GM03348 (cell line): Measurements from ENCODE around the gene SP4.

Experiments used
- DNase-seq: peaks from one replicate; pipeline ENCODE4 v3.0.0; 2012; ENCODE audit warnings: low spot score

The SP4 gene

DNA sequence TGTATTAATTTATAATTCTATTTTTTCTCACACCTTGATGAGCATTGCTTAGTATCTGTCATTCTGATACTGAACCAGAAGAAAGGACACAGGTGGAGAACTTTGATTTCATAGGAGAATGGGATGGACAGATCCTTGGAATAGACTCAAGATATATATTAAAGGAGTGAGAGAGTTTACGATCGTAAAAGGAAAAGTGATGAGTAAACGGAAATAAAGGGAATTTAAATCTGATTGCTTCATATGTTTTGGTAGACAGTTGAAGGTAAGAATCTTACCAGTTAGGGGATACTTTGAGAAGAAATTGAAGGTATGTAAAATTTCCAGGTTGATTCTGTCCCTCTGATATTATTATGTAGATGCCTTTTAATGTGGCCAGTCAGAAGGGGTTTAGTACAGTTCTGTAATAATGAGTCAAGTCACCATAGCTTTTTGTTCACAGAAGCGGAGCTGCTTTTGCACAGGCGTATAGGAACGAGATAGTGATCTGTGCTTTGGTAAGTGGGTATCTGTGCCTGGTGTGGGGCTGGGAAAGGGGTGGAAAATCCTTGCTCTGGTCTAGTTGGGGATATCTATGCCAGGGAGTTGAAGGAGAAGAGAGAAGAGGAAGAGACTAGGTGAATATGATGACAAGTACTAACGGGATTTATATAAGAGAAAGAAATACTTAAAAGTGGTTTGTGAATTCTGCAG lies 15.4 kb downstream of the SP4 start:
- no peak for DNase-seq

DNA sequence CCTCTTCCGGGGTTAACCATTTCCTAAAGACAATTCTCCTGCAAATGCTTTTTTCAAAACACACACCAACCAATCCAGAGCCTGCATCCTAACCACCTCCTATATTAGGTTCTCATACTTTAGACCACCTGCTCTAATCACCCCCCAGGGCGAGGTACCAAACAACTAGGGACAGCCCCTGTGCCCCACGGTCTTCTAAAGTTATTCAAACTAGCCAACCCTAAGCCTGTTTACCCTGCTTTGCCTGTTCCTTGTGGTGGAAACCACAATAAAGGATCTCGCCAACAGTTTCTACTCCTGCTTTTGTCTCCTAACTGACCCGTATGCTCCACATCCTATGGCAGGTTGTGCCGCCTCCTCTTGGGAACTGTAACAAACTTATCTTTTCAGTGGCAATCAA lies 21.1 kb downstream of the SP4 start:
- no peak for DNase-seq

DNA sequence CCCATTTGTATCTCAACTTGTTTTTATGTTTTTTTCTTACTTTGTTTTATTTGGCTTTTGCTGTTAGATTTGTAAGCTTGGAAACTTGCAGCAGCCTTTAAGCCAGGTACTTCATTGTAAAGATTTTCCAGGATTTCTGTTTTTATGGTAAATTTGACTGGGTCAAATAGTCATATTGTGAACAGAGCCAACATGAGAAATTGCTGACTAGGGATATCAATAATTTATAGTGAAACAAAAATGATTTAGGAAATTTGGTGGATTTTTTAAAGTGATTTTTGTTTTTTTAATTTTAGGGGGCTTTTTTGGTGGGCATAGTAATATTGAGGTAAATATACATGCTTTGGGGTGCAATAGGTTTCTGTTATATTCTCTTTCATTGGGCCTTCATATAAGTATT lies 22.2 kb downstream of the SP4 start:
- no peak for DNase-seq

DNA sequence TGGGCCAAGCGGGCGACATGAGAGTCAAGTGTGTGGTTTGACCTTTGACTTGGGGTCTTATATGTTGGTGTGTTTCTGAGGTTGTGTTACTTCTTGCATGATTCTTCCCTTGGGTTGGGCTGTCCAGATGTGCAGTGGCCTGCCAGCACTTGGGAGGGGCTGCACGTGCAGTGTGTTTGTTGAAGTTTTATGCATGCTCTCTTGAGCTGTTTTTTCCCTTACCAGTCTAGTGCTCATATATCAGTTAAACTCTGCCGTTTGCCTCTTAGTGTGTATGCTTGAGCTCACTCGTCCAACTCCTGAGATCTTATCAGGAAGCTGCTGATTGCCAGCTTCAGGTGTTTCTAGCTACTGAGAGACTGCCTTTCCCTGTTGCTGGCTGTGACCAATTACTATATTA lies 23.1 kb downstream of the SP4 start:
- no peak for DNase-seq

DNA sequence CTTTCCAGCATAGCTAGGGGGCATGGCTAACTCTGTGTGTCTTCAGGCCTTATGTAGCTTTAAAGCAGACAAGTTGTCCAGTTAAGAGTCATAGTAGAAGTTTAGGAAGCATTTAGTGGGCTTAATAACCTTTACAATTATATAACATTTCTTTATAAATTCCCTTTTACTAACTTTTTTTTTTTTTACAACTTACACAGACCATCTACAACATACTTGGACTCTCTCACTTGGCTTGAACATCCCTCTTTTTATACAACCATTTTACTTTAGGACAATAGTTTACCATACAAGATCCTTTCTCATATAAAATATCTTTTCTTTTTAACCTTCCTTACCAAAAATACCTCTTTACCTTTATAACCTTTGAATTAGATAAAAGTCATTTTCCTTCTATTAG lies 26.3 kb downstream of the SP4 start:
- no peak for DNase-seq

DNA sequence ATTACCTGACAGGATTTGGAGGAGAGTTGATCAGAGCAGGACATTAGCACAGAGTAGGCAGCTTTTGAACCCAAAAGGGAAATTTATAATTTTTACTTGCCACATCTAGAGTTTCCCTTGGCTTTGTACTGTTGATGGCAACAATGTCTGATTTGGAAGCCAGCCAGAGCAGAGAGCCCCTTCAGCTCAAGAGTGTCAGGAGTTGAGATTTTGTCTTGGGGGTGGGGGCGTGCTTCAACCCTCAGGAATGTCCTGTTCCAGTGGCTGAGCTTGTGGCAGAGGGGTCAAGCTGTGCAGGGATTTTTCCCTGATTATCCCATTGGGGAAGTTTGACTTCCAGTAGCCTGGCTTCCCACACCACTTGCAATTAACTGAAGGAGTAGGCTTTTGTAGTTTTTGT lies 27.0 kb downstream of the SP4 start:
- DNase-seq, result no peak

DNA sequence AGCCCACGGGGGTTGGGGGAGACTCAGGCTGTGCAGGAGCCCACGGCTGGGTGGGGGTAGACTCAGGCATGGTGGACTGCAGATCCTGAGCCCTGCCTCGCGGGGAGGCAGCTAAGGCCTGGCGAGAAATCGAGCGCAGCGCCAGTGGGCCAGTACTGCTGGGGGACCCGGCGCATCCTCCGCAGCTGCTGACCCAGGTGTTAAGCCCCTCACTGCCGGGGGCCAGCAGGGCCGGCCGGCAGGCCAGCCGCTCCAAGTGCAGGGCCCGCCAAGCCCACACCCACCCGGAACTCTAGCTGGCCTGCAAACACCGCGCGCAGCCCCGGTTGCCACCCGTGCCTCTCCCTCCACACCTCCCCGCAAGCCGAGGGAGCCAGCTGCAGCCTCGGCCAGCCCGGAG lies 33.4 kb downstream of the SP4 start:
- DNase-seq, result no peak

DNA sequence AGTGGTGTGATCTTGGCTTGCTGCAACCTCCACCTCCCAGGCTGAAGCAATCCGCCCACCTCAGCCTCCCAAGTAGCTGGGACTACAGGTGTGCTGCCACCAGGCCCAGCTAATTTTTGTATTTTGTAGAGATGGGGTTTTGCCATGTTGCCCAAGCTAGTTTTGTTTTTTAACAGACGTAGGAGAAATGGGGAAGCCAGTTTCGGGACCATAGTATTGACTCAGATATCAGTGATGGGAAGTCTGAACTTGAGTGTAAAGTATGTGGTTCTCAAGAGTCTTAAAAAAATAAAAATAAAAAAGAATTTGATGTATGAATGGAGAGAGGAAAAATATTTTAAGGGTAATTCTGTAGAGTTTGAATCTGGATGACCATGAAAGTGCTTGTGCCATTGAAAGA lies 34.2 kb downstream of the SP4 start:
- no peak for DNase-seq

DNA sequence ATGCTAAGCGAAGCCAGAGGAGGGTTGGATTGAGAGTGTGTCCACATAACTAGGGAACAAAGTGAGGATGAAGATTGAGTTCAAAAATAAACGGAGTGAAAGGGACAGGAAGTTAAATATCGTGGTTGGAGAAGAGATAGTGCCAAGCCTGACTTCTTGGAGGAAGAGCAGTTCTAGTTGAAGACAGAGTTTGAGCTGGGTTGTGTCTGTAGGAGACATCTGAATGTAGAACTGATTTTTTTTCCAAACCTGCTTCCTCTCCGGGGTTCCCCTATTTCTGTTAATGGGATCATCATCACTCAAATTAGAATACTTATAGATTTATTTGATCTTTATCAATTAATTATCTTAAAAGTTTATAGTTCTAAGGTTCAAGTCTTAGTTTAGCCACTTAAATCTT lies 35.6 kb downstream of the SP4 start:
- DNase-seq, result no peak

DNA sequence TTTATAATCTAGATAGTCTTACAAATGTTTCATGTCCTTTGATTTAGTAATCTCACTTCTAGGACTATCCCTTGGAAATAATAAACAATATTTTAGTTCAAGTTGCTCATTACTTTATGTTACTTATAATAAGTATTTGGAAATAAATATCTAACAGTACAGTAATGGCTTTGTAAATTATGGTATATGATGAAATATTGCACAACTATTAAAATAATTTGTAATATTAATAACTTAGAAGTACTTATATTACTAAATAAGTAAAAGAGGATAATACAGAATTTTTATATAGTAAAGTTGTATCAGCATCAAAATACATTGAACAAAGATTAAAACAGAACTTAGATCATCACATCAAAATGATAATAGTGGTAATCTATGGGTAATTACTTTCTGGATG lies 41.1 kb downstream of the SP4 start:
- DNase-seq, result no peak

DNA sequence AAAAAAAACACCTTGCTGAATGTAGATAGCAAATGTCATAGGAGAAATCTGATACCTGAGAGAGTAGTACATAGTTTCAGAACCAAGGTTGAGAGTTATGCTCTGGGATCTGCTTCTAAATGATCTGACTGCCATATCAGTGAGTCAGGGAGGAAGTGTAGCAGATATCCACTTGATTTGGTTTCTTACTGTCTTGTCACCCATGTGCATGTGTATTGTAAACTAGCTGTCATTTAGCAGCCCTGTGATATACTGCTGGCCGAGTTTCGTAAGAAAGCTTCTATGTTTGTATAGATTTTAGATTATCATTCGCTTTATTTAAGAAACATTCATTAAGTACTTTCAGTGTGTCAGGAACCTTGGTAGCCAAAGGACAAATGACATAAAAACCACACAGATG lies 42.0 kb downstream of the SP4 start:
- DNase-seq, result no peak

DNA sequence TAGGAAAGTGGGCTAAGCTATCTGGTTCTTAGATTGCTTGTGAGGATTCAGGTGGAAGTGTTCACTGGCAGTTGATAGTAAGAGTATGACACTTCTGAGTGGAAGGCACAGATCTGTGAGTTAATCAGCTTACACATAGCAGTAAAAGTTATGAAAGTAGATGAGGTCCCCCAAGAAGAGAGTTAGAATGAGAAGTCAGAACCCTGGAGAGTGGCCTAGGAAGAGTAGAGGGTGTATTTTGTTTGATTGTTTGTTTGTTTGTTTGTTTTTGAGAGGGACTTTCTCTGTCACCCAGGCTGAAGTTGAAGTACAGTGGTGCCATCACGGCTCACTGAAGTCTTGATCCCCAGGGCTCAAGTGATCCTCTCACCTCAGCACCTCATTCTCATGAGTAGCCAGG lies 44.1 kb downstream of the SP4 start:
- no peak for DNase-seq

DNA sequence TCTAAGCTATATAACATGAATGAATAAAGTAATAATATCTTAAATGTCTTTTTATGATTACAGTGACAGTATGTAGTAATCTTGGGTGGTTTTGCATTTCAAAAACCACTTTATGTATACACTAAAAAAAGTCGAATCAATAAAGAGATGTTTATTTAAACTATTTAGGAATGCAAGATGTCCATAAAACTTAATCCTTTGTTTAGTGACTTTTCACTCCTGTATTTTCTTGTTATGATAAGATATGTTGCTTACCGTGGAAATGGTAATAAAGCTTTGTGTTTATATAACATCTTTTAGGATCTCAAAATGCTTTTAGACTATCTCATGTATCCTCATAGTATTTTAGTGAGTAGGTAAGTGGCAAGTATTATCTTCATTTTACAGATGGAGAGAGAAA lies 48.5 kb downstream of the SP4 start:
- no peak for DNase-seq

DNA sequence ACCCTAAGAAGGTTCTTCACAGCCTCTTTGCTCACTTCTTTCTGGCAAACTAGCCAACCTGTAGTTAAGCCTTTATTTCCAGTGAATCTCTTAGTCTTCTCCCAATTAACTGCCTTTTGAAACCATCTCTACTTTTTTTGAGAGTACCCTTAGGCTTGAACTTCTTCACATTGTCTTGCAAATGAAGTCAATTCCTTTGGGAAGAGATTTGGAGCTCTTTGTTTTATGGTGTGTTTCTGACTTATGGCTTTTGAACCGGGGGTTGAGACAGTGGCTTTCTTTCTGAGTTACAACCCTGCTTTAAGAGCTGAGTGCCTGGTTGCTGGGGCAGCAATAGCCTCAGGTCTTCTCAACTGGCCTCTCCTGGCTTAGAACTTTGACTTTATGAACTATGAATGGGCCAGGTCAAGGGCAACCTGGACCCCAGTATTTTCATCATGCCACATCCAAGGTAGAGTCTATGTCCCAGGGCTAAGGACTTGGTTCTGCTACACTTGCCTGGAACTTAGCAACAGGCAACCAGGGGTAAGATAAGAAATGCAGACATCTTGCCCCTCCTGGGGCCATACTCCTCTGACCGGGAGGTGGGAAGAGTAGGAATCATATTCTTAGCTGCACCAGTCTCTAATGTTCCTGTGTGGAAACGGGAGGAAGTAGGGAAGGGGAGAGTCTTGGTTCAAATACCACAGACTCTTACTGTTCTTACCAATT lies 53.0 kb downstream of the SP4 start:
- no peak for DNase-seq

DNA sequence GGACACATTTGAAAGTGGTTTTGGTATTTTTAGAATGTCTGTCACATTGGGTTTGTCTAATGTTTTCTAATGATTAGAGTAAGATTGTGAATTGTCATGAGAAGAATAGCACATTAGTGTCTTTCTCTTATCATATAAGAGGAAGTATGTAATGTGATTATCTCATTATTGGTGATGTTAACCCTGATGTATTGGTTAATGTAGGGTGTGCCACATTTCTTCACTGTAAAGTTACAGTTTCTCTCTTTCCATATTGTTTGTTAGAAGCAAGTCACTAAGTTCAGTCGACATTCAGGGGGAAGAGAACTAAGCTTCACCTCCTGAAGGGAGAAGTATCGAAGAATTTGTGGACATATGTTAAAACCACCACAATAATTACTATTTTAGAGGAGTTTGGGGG lies 58.6 kb downstream of the SP4 start:
- no peak for DNase-seq

DNA sequence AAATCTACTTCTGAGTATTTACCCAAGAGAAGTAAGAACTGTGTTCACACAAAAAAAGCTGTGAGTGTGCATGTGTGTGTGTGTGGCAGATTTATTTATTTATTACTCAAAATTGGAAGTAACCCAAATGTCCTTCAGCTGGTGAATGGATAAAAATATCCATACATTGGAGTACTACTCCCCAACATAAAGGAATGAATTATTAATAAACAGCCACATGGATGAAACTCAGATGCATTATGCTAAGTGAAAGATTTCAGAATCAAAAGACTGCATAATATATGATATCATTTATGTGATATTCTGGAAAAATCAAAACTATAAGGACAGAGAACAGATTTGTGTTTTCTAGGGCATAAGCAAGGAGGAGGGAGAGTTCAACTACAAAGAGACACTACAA lies 67.8 kb downstream of the SP4 start:
- DNase-seq, result no peak

DNA sequence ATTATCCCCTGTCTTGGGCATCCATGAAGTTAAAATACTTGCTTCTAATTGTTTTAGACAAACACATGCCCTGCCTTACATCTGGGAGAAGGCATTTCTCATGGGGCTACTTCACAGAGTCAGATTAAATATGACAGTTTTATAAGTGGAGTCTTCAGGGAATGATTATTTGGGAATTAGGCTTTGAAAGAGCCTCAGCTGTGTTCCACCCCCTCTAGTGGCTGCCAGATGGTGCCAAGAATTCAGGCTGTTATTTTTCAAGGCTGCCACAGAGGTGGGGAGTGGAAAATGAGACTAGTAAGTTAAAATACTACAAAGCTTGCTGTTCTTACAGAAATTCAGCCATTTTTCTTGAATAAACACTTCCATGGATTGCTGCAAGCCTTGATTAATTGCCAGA lies 69.2 kb downstream of the SP4 start:
- DNase-seq, result peak; percentile 9

DNA sequence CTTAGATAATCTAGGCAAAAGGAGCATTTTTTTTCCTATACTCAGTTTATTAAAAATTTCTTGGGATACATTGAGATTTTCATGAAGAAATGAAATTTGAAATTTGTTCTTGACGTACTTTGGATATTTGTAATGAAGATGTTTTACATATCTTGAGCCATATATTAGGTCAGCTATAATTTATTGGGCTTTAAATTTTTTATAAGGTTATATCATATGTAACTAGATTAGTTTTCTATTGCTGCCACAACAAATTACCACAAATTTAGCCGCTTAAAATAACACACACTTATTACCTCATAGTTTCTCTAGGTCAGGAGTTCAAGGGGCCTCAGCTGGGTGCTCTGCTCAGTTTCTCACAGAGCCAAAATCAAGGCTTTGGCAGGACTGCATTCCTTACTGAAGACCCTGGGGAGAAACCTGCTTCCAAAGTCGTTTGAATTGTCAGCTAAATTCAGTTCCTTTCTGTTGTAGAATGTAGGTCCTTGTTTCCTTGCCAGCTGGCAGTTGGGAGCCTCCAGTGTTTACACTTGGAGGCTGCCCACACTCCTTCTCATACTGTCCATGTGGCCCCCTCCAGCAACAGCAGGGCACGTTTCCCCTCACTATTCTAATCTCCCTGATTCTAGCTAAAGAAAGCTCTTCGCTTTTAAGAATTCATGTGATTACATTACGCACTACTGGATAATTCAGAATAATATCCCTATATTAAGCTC lies 72.4 kb downstream of the SP4 start:
- no peak for DNase-seq

DNA sequence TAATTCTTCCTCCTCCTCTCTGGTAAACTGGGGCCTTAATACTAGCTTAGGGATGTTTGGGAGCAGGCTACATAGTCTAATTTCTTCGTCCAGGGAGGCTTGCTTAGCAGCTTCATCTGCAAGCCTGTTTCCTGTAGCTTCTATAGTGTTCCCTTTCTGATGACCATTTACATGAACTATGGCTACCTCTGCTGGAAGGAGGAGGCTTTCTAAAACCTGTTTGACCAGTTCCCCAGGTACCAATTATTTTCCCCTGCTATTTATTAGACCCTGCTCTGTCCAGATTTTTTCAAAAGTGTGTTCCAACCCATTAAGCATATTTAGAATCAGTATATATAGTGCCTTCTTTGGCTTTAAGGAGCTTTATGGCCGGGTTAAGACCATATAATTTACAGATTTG lies 76.1 kb downstream of the SP4 start:
- DNase-seq, result no peak

DNA sequence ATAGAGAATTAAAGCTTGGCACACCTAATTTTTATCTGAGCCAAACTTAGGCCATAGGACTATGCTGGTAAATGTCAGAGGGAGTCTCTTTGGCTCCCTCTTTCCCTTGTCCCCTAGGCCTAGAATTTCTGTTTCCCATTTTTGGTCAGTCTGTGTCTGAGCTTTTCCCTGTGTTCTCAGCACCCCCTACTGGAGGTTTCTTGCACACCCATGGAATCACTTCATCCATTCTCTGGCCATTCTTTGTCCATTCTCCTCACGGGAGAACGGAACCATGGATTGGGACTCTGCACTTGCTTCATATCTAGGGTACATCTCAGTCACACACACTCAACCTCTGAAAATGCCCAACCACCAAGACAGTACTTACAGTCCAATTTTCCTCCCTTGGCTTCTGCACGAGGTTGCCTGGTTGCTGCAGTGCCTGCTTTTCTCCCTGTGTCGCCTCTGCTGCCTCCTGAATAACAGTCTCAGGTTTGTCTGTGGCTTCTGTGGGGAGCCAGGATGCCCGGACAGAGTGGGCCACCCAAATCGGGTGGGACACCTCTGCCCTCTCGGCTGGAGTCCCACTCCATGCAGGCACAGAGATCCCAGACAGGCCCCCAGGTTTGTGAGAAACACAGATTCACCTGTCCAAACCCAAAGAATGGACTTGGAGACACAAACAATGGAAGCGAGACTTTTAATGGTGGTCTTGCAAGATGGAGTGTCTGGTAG lies 79.9 kb downstream of the SP4 start:
- DNase-seq, result peak; percentile 54

DNA sequence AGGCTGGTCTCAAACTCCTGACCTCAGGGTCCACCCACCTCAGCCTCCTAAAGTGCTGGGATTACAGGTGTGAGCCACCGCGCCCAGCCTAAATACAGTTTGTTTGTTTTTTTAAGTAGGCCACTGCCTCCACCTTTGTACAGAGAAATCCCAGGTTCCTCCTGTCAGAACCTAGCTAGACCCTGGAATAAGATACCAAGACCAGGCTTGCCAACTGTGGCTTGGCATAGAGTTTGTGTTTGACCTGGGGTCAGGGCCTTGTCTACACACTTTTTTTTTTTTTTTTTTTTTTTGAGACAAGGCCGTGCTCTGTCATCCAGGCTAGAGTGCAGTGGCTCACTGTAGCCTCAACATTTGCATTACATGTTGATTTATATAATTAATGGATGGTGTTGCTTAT lies 80.7 kb downstream of the SP4 start:
- DNase-seq, result no peak

DNA sequence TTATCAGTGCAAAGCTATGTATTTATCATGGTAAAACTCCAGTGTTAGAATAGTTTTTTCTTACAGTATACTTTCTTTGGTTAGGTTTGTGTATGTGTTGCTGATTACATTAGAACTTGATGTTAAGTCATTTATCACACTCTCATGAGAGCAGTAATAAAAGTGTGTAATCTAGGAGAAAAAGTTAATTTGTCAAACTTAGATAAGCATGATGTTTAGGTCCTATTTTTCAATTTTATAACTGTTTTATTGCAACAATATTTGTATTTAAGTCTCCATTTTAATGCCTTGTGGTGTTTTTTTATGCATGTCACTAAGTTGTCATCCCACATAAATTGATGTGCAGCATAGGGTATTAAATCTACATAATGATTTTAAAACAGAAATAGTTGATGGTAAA lies 86.2 kb downstream of the SP4 start:
- DNase-seq, result no peak

DNA sequence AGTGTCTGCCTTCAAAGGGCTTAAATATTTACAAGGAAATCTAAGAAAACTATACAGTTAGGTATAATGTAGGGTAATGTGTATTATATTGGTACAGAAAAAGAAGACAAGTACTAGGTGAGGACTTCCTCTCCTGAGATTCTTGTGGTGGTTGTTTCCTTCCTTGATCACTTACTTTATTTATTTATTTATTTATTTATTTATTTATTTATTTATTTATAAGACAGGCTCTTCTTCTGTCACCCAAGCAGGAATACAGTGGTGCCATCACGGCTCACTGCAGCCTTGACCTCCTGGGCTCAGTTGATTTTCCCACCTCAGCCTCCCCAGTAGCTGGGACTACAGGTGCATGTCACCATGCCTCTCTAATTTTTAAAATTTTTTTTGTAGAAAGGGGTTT lies 96.8 kb downstream of the SP4 start:
- no peak for DNase-seq
